Hematopoietic multipotent progenitor cell treated with erythropoietin and hydrocortisone succinate and interleukin-3 and kit ligand, for 8 days (in vitro differentiated cells): Measurements from ENCODE around the gene TAS2R50.

Experiments
- DNase-seq: peaks from one replicate; pipeline ENCODE4 v3.0.0-alpha.2; 2015

TAS2R50 gene

DNA sequence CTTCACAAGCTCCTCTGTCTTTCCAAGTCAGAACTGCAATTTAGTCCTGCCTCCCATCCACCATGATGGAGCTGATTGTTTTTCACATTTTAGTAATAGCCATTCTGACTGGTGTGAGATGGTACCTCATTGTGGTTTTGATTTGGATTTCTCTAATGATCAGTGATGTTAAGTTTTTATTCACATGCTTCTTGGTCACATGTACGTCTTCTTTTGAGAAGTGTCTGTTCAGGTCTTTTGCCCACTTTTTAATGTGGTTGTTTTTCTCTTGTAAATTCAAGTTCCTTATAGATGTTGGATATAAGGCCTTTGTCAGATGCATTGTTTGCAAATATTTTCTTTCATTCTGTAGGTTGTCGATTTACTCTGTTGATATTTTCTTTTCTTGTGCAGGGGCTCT lies 43.5 kb downstream of the TAS2R50 start:
- no peak for DNase-seq

DNA sequence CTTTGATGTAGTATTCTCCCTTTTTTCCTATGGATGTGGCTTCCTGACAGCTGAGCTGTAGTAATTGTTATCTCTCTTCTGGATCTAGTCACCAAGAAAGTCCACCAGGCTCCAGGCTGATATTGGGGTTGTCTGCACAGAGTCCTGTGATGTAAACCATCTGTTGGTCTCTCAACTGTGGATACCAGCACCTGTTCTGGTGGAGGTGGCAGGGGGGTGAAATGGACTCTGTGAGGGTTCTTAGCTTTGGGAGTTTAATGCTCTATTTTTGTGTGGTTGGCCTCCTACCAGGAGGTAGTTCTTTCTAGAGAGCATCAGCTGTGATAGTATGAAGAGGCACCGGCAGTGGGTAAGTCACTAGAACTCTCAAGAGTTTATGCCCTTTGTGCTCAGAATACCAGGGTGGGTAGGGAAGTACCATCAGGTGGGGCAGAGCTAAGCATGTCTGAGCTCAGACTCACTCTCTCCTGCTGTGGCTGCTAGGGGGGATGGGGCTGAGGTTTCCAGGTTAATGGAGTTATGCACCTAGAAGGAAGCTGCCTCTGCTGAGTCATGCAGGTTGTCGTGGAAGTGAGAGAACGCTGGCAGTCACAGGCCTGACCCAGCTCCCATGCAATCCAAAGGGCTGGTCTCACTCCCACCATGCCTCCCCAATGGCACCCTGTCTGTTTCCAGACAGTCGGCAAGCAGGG lies 44.6 kb downstream of the TAS2R50 start:
- no peak for DNase-seq

DNA sequence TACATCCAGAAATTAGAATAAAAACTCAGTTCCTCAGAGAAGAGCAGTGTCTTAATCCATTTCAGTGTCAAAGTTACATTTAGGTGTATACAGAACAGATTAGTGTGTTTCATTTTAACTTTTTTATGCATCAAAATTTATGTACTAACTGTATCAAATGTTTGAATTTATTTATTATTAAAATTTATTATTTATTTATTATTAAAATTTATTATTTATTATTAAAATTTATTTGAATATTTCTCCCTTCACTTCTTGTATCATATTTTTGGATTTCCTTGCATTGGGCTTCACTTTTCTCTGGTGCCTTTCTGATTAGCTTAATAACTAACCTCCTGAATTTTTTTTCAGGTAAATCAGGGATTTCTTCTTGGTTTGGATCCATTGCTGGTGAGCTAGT lies 45.3 kb downstream of the TAS2R50 start:
- no peak for DNase-seq

DNA sequence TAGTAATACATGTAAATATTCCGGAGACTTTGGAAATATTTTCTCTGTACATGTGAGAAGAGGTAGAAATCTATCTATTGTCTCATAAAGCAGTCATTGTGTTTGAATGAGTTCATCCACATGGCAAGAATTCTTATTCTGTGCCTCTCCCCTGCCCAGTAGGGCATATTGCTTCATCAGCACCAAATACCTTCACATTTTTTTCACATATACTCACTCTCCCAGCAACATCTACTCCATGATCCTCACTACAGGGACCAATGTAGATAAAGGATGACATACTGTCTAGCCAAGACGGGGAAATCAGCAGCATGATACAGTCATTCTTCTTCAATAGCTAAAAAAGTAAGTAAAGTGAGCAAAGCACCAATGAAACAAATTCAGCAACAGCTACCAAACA lies 46.3 kb downstream of the TAS2R50 start:
- DNase-seq: no peak

DNA sequence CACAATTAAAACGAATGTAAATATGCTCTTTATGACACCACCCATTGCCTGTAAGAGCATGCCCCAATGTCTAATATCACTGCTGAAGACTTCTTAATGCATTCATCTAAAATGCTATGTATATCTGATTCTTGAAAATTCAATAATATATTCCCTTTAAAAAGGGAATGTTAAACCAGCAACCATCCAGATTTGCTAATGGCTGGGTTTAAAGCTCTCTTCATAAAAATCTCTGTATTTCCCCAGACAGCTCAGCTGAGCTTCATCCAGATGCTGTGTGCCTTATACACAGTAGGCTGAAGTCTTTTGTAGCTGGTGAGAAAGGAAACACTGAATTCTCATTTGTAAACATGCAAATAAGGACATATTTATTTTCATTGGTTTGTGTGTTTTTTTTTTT lies 47.5 kb downstream of the TAS2R50 start, which contains the start of gene TAS2R14:
Gene TAS2R14, minus strand, starts transcription at position 101 of the 400 bp plus-strand sequence. Its CDS starts 56 bp downstream, at position 45.
- no peak for DNase-seq

DNA sequence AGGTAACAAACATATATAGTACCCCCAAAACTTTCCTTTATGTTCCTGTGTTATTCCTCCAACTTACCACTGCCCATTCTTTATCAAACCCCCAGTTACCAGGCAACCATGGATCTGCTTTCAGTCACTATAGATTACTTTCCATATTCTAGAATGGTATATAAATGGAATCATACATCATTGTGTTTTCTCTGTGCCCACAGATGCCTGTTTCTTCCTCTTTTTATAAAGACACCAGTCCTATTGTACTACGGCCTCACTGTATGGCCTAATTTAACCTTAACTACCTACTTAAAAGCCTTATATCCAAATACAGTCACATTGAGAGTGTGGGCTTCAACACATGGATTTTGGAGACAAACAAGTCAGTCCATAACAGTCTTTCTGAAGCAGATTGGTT lies 50.2 kb downstream of the TAS2R50 start:
- DNase-seq: no peak
